Heart right ventricle (tissue), 16 donors: ENCODE measurements around the gene SYNE1. TPM values are rescaled to one million over a fixed set of nuclear protein-coding genes. Genes with fewer than 3 reads are reported as not detected.
A peak's percentile ranks its signal among the peaks of the same experiment; 100 is the strongest.

Experiments
- ATAC-seq, 8 donors: fragments of 200-7000 bp; cut with Tn5 transposase; one replicate each; pipeline ENCODE4 v1.9.1; 2020; ENCODE audit warnings: mild to moderate bottlenecking in 8 of 8, moderate library complexity in 8 of 8, moderate number of reproducible peaks in 1 of 8
- DNase-seq, 2 donors: peaks; one replicate each; pipeline ENCODE4 v3.0.0-alpha.2; 2020
- H3K27ac ChIP-seq, 10 donors: fragments of 200-600 bp; sonication (generic) in 2 of 10; one replicate each; pipeline versions ENCODE4 v1.5.0 to v1.8.0; 2020 to 2022; ENCODE audit warnings: mild to moderate bottlenecking in 3 of 10
- H3K27me3 ChIP-seq, 7 donors: fragments of 200-600 bp; one replicate each; pipeline ENCODE4 v1.8.0; 2021 to 2022; ENCODE audit warnings: mild to moderate bottlenecking in 2 of 7
- H3K36me3 ChIP-seq, 9 donors: fragments of 200-600 bp; sonication (generic) in 1 of 9; one replicate each; pipeline versions ENCODE4 v1.5.0 to v1.8.0; 2020 to 2022; ENCODE audit warnings: mild to moderate bottlenecking in 2 of 9
- H3K4me1 ChIP-seq, 9 donors: fragments of 200-600 bp; sonication (generic) in 1 of 9; one replicate each; pipeline versions ENCODE4 v1.5.0 to v1.8.0; 2020 to 2022; ENCODE audit warnings: mild to moderate bottlenecking in 4 of 9
- H3K4me3 ChIP-seq, 10 donors: fragments of 200-600 bp; sonication (generic) in 2 of 10; one replicate each; pipeline versions ENCODE4 v1.5.0 to v1.8.0; 2020 to 2022; ENCODE audit warnings: mild to moderate bottlenecking in 7 of 10, moderate library complexity in 2 of 10
- H3K9me3 ChIP-seq, 11 donors: fragments of 200-600 bp in 10 of 11; sonication (generic) in 2 of 11; one replicate each; pipeline versions ENCODE4 v1.5.0 to v1.8.0; 2013 to 2022; ENCODE audit warnings: mild to moderate bottlenecking in 2 of 11, control low read depth in 1 of 11, moderate library complexity in 1 of 11
- WGBS, 2 donors: extraction: QIAGEN DNeasy Blood & Tissue Kit; methylation state at CpG; one replicate each; pipeline ENCODE4 v1.1.7; 2013; ENCODE audit warnings: inconsistent platforms in 1 of 2; 5-methylcytosine and 5-hydroxymethylcytosine counted together
- intact Hi-C, 10 donors: fragments of 100-400 bp; cut with DNase I; formaldehyde crosslinking; loops; one replicate each; pipeline versions ENCODE4 v1.11.1 to v1.14.2; 2022
- polyA plus RNA-seq, 2 donors: library from polyadenylated mRNA; stranded (reverse); fragments of 200-250 nt; gene quantifications; one replicate each; pipeline ENCODE4 v1.2.3, GENCODE V29; 2013
- total RNA-seq, 10 donors: library from RNA; stranded (reverse); fragmentation: NEBNext Ultra II Directional in 3 of 10; extraction: Animal tissue kit (Norgen Biotek cat#: 25700) in 3 of 10; gene quantifications; one replicate each; pipeline versions ENCODE4 v1.2.1 to v1.2.4, GENCODE V29; 2021 to 2023
- TF ChIP-seq, protein P1 (sequence below), 9 donors: fragments of 200-600 bp; sonication (generic) in 2 of 9; IDR thresholded peaks; one replicate each; pipeline versions ENCODE4 v1.5.0 to v1.8.0; 2021 to 2022; ENCODE audit warnings: antibody characterized with exemption in 9 of 9, mild to moderate bottlenecking in 5 of 9, moderate library complexity in 1 of 9
- donor health status: Arrhythmogenic right ventricular cardiomyopathy.
- donor health status: ischemic (EF 13 %, LVEDD 7.1; RV severe dilation, severe dysfunction).
- donor health status: healthy with polysubstance abuse.
- donor health status: DM: no; HTN: yes; CAD: no.
- donor health status: DM: no; HTN: no; CAD: no.
- donor health status: ischemic (EF 25% LVEDD 6.9; RV normal size, moderate dysfunction).
- donor health status: ischemic (EF 25% LVEDD 5.7; RV mildly dilated, moderate dysfunction).
- donor health status: healthy.
- donor health status: DM: yes; HTN: yes; CAD: no.
- donor health status: Ischemic cardiomyopathy.
- donor health status: ischemic (EF 35%, LVEDD 5.7; RV mildly dilated, moderate dysfunction).
- donor health status: nonischemic (EF 11% LVEDD 7.7; RV severe dilation, severe dysfunction).
- donor health status: DM: yes; HTN: yes; CAD: no.
- donor health status: PGD.
- donor health status: ischemic (EF 29% LVEDD 5.4; RV normal size, mild dysfunction).
- donor health status: nonischemic (EF 23%, LVEDD 6.1; RV moderate dilation, normal function).

SYNE1 gene
- total and polyA plus RNA-seq, 12 donors: 18.9 to 176 (median 126) TPM

DNA sequence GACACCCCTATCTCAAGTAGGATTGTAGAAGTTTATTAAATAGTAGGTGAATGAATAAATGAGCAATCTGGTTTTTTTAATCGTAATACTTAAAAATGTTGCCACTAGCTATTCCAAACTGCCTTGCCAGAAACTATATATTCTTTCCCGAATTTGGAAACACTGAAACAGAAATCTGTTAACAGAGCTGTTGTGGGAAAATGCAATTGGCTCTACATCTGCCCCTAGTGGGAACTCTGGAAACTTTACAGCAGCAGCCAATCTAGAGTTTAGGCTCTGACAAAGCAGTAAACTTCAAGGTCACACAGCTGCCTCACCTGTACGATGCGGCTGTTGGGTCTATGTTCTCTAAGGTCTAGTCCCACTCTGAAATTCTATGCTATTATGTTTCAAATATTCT, 41.7 kb downstream of the SYNE1 start:
- Histone ChIP-seq H3K36me3 (no peaks in the 10 kb centered on the region), H3K9me3 (peaks cover 0 to 7% (median 0%) of the 10 kb centered on the region in 11 donors), H3K27ac (no peak overlapping the region), H3K4me3 (no peak overlapping the region), H3K27me3 (no peaks in the 10 kb centered on the region), H3K4me1 (peaks cover 0 to 55% (median 19%) of the 10 kb centered on the region in 9 donors)
- no peak for DNase-seq
- 59% methylated on average over 4 of the region's 4 CpGs for WGBS, 2 donors
- intact Hi-C loops: loop anchor here in 3 of 10 donors (5.0 kb wide), 1 partner anchor 42 kb away; the partner anchor contains the start of gene SYNE1 (in 3 of the 3)
- TF ChIP-seq, protein P1, sequence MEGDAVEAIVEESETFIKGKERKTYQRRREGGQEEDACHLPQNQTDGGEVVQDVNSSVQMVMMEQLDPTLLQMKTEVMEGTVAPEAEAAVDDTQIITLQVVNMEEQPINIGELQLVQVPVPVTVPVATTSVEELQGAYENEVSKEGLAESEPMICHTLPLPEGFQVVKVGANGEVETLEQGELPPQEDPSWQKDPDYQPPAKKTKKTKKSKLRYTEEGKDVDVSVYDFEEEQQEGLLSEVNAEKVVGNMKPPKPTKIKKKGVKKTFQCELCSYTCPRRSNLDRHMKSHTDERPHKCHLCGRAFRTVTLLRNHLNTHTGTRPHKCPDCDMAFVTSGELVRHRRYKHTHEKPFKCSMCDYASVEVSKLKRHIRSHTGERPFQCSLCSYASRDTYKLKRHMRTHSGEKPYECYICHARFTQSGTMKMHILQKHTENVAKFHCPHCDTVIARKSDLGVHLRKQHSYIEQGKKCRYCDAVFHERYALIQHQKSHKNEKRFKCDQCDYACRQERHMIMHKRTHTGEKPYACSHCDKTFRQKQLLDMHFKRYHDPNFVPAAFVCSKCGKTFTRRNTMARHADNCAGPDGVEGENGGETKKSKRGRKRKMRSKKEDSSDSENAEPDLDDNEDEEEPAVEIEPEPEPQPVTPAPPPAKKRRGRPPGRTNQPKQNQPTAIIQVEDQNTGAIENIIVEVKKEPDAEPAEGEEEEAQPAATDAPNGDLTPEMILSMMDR (IDR thresholded peaks at IDR 0.05): peak in 8 of 9 donors; percentile 10 to 54 (median 30)
- no peak for ATAC-seq

DNA sequence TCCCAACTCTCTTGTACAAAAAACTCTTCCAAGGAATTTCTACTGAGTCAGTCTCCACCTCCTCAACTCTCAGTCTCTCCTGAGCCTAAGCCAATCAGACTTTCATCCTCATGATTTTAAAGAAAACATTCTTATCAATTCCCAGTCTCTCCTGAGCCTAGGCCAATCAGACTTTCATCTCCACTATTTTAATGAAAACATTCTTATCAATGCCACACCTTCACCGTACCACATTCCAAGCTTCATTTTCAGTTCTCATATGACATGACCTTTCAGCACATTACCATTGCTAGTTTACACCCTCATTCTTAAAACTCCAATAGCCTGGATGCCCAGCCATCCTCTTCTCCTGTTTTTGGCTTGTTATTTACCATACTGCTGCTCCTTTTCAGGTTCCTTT, 42.5 kb downstream of the SYNE1 start:
- H3K27ac ChIP-seq: no peak overlapping the region
- DNase-seq: no peak
- peaks cover 0 to 55% (median 14%) of the 10 kb centered on the region in 9 donors for H3K4me1 ChIP-seq
- intact Hi-C loops: loop anchor here in 3 of 10 donors (5.0 kb wide), 2 partner anchors 42 to 43 kb away; partner anchors contain the start of gene SYNE1 (in 3 of the 3)
- 44 to 61% methylated on average over 1 of the region's 1 CpG for WGBS, 2 donors
- no peak overlapping the region for H3K4me3 ChIP-seq
- H3K9me3 ChIP-seq: peaks cover 0 to 7% (median 0%) of the 10 kb centered on the region in 11 donors
- H3K27me3 ChIP-seq: no peaks in the 10 kb centered on the region
- TF ChIP-seq, protein P1 (IDR thresholded peaks at IDR 0.05): no peak
- ATAC-seq: no peak
- H3K36me3 ChIP-seq: no peaks in the 10 kb centered on the region

DNA sequence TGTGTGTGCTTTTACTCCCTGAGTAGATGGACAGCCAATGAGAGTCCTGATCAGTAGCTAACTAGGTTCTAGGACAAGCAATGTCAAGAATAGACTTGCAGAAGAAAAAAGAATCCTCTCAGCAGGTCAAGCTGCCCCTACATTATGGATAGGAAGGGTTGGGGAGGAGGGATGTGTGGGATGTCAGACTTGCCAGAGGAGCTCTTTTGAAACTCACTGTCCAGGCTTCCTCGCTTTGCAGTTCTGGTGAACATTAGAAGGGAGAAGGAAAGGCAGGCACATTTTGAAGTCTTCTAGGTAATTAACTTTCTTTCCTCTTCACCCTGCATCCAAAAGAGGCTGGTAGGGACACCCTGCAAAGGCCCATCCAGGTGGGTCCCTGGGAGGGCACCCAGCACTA, 48.7 kb downstream of the SYNE1 start:
- Histone ChIP-seq H3K4me1 (peaks cover 0 to 16% (median 0%) of the 10 kb centered on the region in 9 donors), H3K9me3 (peaks cover 0 to 7% (median 0%) of the 10 kb centered on the region in 11 donors), H3K27me3 (no peaks in the 10 kb centered on the region), H3K36me3 (no peaks in the 10 kb centered on the region), H3K27ac (no peak overlapping the region), H3K4me3 (no peak overlapping the region)
- no peak for ATAC-seq
- no peak for DNase-seq
- intact Hi-C loops: no loop called here
- TF ChIP-seq, protein P1 (IDR thresholded peaks at IDR 0.05): no peak
- 76 to 80% methylated on average over 1 of the region's 1 CpG for WGBS, 2 donors

DNA sequence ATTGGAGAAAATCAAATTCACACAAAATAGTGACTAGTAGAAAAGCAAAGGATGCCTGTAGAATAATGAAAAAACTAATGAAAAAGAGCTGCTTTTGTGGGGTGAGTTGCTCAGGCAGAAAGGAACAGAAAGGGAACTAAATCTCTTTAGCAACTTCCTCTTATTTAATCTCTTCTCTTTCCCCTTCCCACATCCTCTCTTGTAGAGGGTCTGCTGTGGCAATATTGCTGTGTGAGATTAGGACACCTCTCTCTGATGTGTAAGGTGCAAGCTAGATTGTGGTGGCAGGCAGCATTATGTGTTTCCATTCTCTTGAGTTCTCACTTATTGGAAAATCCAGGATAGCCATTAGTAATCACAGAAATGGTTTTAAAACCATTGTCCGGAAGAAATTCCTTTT, 49.7 kb downstream of the SYNE1 start:
- Histone ChIP-seq H3K27me3 (no peaks in the 10 kb centered on the region), H3K4me1 (peaks cover 0 to 16% (median 0%) of the 10 kb centered on the region in 9 donors), H3K4me3 (no peak overlapping the region), H3K9me3 (peaks cover 0 to 7% (median 0%) of the 10 kb centered on the region in 11 donors), H3K27ac (peak overlapping the region in 1 of 10 donors; percentile 41), H3K36me3 (no peaks in the 10 kb centered on the region)
- DNase-seq (no peak), ATAC-seq (no peak)
- 84 to 95% methylated on average over 1 of the region's 1 CpG for WGBS, 2 donors
- TF ChIP-seq, protein P1 (IDR thresholded peaks at IDR 0.05): no peak
- intact Hi-C loops: no loop called here
